ENCODE measurements around the gene ZNF408. TPM values are rescaled to one million over a fixed set of nuclear protein-coding genes. Genes with fewer than 3 reads are reported as not detected.

The ZNF408 gene
- total and polyA plus RNA-seq, 2 experiments from 2014 or later = 6.1 to 17.2 TPM

DNA sequence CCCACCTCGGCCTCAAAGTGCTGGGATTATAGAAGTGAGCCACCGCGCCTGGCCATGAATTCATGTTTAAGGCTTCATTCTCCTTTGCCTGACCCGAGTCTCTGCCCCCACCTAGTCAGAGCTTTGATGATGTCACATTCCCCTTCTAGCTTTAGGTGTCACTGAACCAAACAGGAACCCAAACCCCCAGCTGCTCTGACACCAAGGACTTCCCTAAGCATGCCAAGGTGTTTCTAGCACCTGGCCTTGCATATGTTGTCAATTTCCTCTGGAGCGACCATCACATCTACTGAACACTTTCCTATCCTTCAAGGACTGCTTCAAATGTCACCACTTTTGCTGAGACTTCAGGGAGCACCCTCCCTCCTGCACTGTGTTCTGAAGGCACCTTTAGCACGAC, 20.5 kb downstream of the ZNF408 start:
- H3K4me2 ChIP-seq = no peak overlapping the region
- TF ChIP-seq JUNB (IDR thresholded peaks at IDR 0.05; ENCODE audit: unreplicated experiment) (no peak), POLR2AphosphoS5 (IDR thresholded peaks at IDR 0.05; ENCODE audit: low read depth) (no peak), CREB1 (CRISPR knock-in tag; IDR thresholded peaks at IDR 0.05; ENCODE audit: low read depth) (no peak), NANOG (IDR thresholded peaks at IDR 0.05; ENCODE audit: borderline replicate concordance) (no peak), STAT1 (IDR thresholded peaks at IDR 0.05; ENCODE audit: unreplicated experiment) (no peak)
- DNase-seq (ENCODE audit: low spot score) = no peak
- Mint-ChIP-seq H3K4me1 (peaks cover 10% of the 10 kb centered on the region), H3K27me3 (ENCODE audit: insufficient read depth, low read depth, poor library complexity) (peaks cover 12% of the 10 kb centered on the region), H3K9me3 (no peaks in the 10 kb centered on the region; the same call in 2 of the 3 replicates), H3K36me3 (ENCODE audit: low read depth) (no peaks in the 10 kb centered on the region), H3K27ac (no peak overlapping the region), H3K4me3 (no peak overlapping the region)
- ATAC-seq = no peak
- H3F3A ChIP-seq (replicated peaks; ENCODE audit: low read depth) = no peaks in the 10 kb centered on the region
- H4K20me1 ChIP-seq (replicated peaks; ENCODE audit: insufficient read depth) = no peaks in the 10 kb centered on the region
- peak overlapping the region; percentile 14; the same call in 1 of the 2 replicates for H2AFZ ChIP-seq
- no peak overlapping the region for H3K27ac ChIP-seq (ENCODE audit: low read depth)
- H3K4me1 ChIP-seq (ENCODE audit: insufficient read depth) = no peaks in the 10 kb centered on the region
- H3K9me2 ChIP-seq (ENCODE audit: insufficient read depth) = no peaks in the 10 kb centered on the region
- H3K79me2 ChIP-seq (replicated peaks; ENCODE audit: insufficient read depth) = no peaks in the 10 kb centered on the region
- H3K27me3 ChIP-seq (ENCODE audit: insufficient read depth) = no peaks in the 10 kb centered on the region
- no peak overlapping the region for H3K4me3 ChIP-seq
- no peaks in the 10 kb centered on the region for H3K36me3 ChIP-seq (ENCODE audit: insufficient read depth)

DNA sequence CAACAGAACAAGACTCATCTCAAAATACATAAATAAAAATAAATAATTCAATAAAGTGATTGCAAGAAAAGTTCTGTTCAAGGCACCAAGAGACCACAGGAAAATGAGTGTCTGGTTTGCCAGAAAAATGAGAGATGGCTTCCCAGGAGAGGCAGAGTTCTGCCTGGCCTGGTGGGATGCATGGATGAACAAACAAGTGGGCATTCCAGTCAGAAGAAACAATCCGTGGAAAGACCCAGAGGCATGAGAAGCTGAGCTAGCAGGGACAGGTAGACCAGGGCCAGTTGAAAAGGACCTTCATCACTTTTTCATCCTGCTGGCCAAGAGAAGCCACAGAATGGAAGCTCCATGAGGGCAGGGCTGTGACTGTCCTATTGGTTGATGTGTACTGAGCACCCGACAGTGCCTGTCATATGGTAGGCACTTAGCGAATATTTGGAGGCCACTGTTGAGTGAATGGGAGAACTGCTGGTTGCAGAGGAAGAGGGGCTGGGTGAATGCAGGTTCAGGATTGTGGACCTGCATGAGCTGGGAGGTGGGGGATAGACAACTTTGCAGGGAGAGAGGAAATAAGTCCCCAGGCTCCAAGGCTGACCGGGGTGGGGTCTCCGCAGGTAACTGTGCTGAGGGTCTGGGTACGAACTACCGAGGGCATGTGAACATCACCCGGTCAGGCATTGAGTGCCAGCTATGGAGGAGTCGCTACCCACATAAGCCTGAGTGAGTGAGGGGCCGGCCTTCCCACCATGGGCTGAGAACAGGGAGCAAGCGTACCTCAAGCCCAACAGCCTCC, 21.9 kb downstream of the ZNF408 start:
- H3K9me2 ChIP-seq (ENCODE audit: insufficient read depth) = no peaks in the 10 kb centered on the region
- Mint-ChIP-seq H3K27me3 (ENCODE audit: insufficient read depth, low read depth, poor library complexity) (peaks cover 12% of the 10 kb centered on the region), H3K36me3 (ENCODE audit: low read depth) (no peaks in the 10 kb centered on the region), H3K9me3 (no peaks in the 10 kb centered on the region; the same call in 2 of the 3 replicates), H3K4me3 (no peak overlapping the region), H3K4me1 (peaks cover 10% of the 10 kb centered on the region), H3K27ac (no peak overlapping the region)
- no peak for TF ChIP-seq NANOG (IDR thresholded peaks at IDR 0.05; ENCODE audit: borderline replicate concordance)
- TF ChIP-seq EZH2phosphoT487 (IDR thresholded peaks at IDR 0.05; ENCODE audit: unreplicated experiment) = no peak
- no peak for TF ChIP-seq ZNF331 (CRISPR knock-in tag; IDR thresholded peaks at IDR 0.05; ENCODE audit: low read depth)
- no peak for TF ChIP-seq EZH2 (IDR thresholded peaks at IDR 0.05; ENCODE audit: low read depth, unreplicated experiment)
- TF ChIP-seq, protein P1, sequence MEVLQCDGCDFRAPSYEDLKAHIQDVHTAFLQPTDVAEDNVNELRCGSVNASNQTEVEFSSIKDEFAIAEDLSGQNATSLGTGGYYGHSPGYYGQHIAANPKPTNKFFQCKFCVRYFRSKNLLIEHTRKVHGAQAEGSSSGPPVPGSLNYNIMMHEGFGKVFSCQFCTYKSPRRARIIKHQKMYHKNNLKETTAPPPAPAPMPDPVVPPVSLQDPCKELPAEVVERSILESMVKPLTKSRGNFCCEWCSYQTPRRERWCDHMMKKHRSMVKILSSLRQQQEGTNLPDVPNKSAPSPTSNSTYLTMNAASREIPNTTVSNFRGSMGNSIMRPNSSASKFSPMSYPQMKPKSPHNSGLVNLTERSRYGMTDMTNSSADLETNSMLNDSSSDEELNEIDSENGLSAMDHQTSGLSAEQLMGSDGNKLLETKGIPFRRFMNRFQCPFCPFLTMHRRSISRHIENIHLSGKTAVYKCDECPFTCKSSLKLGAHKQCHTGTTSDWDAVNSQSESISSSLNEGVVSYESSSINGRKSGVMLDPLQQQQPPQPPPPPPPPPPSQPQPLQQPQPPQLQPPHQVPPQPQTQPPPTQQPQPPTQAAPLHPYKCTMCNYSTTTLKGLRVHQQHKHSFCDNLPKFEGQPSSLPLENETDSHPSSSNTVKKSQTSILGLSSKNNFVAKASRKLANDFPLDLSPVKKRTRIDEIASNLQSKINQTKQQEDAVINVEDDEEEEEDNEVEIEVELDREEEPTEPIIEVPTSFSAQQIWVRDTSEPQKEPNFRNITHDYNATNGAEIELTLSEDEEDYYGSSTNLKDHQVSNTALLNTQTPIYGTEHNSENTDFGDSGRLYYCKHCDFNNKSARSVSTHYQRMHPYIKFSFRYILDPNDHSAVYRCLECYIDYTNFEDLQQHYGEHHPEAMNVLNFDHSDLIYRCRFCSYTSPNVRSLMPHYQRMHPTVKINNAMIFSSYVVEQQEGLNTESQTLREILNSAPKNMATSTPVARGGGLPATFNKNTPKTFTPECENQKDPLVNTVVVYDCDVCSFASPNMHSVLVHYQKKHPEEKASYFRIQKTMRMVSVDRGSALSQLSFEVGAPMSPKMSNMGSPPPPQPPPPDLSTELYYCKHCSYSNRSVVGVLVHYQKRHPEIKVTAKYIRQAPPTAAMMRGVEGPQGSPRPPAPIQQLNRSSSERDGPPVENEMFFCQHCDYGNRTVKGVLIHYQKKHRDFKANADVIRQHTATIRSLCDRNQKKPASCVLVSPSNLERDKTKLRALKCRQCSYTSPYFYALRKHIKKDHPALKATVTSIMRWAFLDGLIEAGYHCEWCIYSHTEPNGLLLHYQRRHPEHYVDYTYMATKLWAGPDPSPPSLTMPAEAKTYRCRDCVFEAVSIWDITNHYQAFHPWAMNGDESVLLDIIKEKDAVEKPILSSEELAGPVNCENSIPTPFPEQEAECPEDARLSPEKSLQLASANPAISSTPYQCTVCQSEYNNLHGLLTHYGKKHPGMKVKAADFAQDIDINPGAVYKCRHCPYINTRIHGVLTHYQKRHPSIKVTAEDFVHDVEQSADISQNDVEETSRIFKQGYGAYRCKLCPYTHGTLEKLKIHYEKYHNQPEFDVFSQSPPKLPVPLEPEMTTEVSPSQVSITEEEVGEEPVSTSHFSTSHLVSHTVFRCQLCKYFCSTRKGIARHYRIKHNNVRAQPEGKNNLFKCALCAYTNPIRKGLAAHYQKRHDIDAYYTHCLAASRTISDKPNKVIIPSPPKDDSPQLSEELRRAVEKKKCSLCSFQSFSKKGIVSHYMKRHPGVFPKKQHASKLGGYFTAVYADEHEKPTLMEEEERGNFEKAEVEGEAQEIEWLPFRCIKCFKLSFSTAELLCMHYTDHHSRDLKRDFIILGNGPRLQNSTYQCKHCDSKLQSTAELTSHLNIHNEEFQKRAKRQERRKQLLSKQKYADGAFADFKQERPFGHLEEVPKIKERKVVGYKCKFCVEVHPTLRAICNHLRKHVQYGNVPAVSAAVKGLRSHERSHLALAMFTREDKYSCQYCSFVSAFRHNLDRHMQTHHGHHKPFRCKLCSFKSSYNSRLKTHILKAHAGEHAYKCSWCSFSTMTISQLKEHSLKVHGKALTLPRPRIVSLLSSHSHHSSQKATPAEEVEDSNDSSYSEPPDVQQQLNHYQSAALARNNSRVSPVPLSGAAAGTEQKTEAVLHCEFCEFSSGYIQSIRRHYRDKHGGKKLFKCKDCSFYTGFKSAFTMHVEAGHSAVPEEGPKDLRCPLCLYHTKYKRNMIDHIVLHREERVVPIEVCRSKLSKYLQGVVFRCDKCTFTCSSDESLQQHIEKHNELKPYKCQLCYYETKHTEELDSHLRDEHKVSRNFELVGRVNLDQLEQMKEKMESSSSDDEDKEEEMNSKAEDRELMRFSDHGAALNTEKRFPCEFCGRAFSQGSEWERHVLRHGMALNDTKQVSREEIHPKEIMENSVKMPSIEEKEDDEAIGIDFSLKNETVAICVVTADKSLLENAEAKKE (CRISPR knock-in tag; IDR thresholded peaks at IDR 0.05) = no peak
- TF ChIP-seq, protein P2, sequence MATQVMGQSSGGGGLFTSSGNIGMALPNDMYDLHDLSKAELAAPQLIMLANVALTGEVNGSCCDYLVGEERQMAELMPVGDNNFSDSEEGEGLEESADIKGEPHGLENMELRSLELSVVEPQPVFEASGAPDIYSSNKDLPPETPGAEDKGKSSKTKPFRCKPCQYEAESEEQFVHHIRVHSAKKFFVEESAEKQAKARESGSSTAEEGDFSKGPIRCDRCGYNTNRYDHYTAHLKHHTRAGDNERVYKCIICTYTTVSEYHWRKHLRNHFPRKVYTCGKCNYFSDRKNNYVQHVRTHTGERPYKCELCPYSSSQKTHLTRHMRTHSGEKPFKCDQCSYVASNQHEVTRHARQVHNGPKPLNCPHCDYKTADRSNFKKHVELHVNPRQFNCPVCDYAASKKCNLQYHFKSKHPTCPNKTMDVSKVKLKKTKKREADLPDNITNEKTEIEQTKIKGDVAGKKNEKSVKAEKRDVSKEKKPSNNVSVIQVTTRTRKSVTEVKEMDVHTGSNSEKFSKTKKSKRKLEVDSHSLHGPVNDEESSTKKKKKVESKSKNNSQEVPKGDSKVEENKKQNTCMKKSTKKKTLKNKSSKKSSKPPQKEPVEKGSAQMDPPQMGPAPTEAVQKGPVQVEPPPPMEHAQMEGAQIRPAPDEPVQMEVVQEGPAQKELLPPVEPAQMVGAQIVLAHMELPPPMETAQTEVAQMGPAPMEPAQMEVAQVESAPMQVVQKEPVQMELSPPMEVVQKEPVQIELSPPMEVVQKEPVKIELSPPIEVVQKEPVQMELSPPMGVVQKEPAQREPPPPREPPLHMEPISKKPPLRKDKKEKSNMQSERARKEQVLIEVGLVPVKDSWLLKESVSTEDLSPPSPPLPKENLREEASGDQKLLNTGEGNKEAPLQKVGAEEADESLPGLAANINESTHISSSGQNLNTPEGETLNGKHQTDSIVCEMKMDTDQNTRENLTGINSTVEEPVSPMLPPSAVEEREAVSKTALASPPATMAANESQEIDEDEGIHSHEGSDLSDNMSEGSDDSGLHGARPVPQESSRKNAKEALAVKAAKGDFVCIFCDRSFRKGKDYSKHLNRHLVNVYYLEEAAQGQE (IDR thresholded peaks at IDR 0.05; ENCODE audit: unreplicated experiment) = no peak
- TF ChIP-seq ZNF114 (CRISPR knock-in tag; IDR thresholded peaks at IDR 0.05) = no peak
- TF ChIP-seq JUNB (IDR thresholded peaks at IDR 0.05; ENCODE audit: unreplicated experiment) = no peak
- TF ChIP-seq STAT1 (IDR thresholded peaks at IDR 0.05; ENCODE audit: unreplicated experiment) = no peak
- DNase-seq (ENCODE audit: low spot score) (no peak), ATAC-seq (no peak)
- H3K27me3 ChIP-seq (ENCODE audit: insufficient read depth) = no peaks in the 10 kb centered on the region
- H3K27ac ChIP-seq (ENCODE audit: low read depth) = no peak overlapping the region
- no peaks in the 10 kb centered on the region for H3F3A ChIP-seq (replicated peaks; ENCODE audit: low read depth)
- H3K4me3 ChIP-seq = no peak overlapping the region
- no peak overlapping the region for H2AFZ ChIP-seq
- no peaks in the 10 kb centered on the region for H3K79me2 ChIP-seq (replicated peaks; ENCODE audit: insufficient read depth)
- no peak overlapping the region for H3K4me2 ChIP-seq
- no peaks in the 10 kb centered on the region for H3K4me1 ChIP-seq (ENCODE audit: insufficient read depth)
- H4K20me1 ChIP-seq (replicated peaks; ENCODE audit: insufficient read depth) = no peaks in the 10 kb centered on the region
- no peaks in the 10 kb centered on the region for H3K36me3 ChIP-seq (ENCODE audit: insufficient read depth)

Data from GM23338 (cell line).